Measurements from ENCODE around the gene RBM42. TPM values are rescaled to one million over a fixed set of nuclear protein-coding genes. Genes with fewer than 3 reads are reported as not detected.
A peak's percentile ranks its signal among the peaks of the same experiment; 100 is the strongest.

RBM42 gene
- total and polyA plus RNA-seq, 9 of the 15 experiments (the other 6 are each of a cell fraction or from before 2014, with no cell fraction given): 5.7 to 149 (median 32.4) TPM

DNA sequence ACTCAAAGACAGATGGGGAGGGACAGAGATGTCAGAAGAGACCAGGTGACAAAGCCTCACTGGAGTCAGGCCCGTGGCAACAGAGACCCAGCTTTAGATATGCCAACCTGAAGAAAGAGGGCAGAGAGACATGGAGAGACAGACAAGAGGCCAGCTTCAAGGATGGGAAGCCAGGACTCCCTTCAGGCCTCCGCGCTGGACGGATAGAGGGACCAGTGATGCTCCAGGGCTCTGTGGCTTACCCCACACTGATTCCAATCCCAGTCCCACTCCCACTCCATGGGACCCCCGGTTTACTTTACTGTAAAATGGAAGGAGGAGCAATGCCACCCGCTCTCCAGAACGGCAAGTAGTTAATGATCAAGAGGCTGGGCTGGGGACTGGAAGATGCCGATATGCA, 11.0 kb downstream of the RBM42 start:
- DNase-seq (ENCODE audit: extremely low read depth in 1 of 4, low spot score in 3 of 4): no peak
- 80% methylated on average over 8 of the region's 8 CpGs for WGBS (ENCODE audit: insufficient coverage, low coverage, missing lambda C conversion rate)
- in situ Hi-C loops (cut with MboI): no loop called here

More for the DNA sequence above, 11.0 kb downstream of the RBM42 start:
- no TSS peak for BruUV-seq (replicated peaks)
- FAIRE-seq: no peak
- Histone ChIP-seq H4K20me1 (replicated peaks; ENCODE audit: control insufficient read depth, insufficient read depth, low read length) (no peaks in the 10 kb centered on the region), H3K9me1 (ENCODE audit: control insufficient read depth, insufficient read depth, low read length) (no peaks in the 10 kb centered on the region), H3K36me3 (ENCODE audit: control insufficient read depth, insufficient read depth, low read length) (peaks cover 33% of the 10 kb centered on the region), H3K27ac (ENCODE audit: extremely low read depth, low read depth, low read length) (0 out of 3 replicates have a peak overlapping the region, but pooled peaks have one; percentile 12), H3K4me1 (replicated peaks in 1 of 2; ENCODE audit: control insufficient read depth in 2 of 2, insufficient read depth in 2 of 2, low read length in 2 of 2) (peaks cover 21 to 48% of the 10 kb centered on the region in 2 experiments), H3K4me3 (no peak overlapping the region), H3K27me3 (ENCODE audit: control insufficient read depth in 2 of 2, insufficient read depth in 2 of 2, low read length in 2 of 2) (no peaks in the 10 kb centered on the region), H3K4me2 (ENCODE audit: insufficient read depth, low read length) (no peak overlapping the region), H3K79me2 (ENCODE audit: control insufficient read depth, insufficient read depth, low read length) (no peaks in the 10 kb centered on the region), H3K9me3 (replicated peaks; ENCODE audit: control insufficient read depth, insufficient read depth, low read depth, low read length) (no peaks in the 10 kb centered on the region), H2AFZ (ENCODE audit: low read depth, low read length) (no peak overlapping the region), H3K9ac (ENCODE audit: insufficient read depth in 1 of 2, low read depth in 2 of 2, low read length in 2 of 2) (no peak overlapping the region)
- intact Hi-C loops (cut with micrococcal nuclease): loop anchor here (5.0 to 10.0 kb wide), 2 partner anchors 83 to 105 kb away; partner anchors contain the start of genes IGFLR1, LIN37, PSENEN and U2AF1L4
- ChIA-PET CTCF (ENCODE audit: low intra/inter-chr PET ratio) (no interaction called here), POLR2A (interaction anchor here (0.6 kb wide), 1 partner anchor 143 kb away, joined by 3 read pairs; no protein-coding TSS in a partner anchor)
- ATAC-seq: no peak
- no peak for TF ChIP-seq GABPA (tag; conservative IDR thresholded peaks at IDR 0.05; ENCODE audit: low read depth)
- TF ChIP-seq ZNF311 (CRISPR knock-in tag; IDR thresholded peaks at IDR 0.05): no peak
- TF ChIP-seq, protein P1, sequence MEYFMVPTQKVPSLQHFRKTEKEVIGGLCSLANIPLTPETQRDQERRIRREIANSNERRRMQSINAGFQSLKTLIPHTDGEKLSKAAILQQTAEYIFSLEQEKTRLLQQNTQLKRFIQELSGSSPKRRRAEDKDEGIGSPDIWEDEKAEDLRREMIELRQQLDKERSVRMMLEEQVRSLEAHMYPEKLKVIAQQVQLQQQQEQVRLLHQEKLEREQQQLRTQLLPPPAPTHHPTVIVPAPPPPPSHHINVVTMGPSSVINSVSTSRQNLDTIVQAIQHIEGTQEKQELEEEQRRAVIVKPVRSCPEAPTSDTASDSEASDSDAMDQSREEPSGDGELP (CRISPR knock-in tag; IDR thresholded peaks at IDR 0.05; ENCODE audit: borderline replicate concordance): no peak
- no peak for TF ChIP-seq CAMTA2 (CRISPR knock-in tag; conservative IDR thresholded peaks at IDR 0.05)

All from K562 (cell line).